NCI-H146 treated with DMSO at 0.1 percent for 48 hours (cell line): ENCODE measurements around the gene GALR2.
A peak's percentile ranks its signal among the peaks of the same experiment; 100 is the strongest.
"Not testable (repeated sequence)": the region's sequence is repeated elsewhere in the genome, so short reads cannot be mapped to it uniquely, and the experiment has no call there.

ENCODE experiments used
- DNase-seq: peaks from one replicate; lab custom pipeline; 2025; ENCODE audit not compliant: unreplicated experiment; lab: John Stamatoyannopoulos, UW

Gene GALR2

DNA sequence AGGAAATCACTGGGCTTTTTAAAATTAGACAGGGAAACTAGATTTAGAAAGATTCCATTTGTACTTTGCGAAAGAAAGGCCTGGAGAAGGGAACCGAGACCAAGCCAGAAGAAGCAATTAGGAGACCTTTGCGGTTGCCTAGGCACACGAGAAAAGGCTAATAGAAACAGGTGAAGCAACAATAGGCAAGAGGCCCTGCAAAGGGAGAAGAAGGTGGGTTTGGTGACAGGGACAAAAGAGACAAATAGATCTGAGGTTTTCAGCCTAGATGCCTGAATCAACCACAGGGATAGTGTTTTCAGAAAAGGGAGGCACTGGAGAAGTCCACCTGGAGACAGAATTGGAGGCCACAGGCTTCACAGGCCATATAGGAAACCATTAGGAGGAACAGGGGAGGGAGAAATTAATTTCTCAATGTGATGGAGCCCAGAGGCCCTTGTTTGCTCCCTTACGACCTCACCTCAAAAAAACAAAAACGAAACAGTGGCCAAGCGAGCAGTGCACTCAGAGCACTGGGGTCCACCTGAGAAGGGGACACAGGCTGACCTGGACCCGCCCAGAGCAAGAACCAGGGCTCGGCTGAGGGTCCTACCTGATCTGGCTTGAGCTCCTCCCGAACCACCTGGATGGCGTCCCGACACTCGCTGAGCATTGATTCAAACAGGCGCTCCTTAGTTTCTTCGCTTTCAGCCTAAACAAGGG, 24.6 kb upstream of the GALR2 start:
- DNase-seq: no peak

DNA sequence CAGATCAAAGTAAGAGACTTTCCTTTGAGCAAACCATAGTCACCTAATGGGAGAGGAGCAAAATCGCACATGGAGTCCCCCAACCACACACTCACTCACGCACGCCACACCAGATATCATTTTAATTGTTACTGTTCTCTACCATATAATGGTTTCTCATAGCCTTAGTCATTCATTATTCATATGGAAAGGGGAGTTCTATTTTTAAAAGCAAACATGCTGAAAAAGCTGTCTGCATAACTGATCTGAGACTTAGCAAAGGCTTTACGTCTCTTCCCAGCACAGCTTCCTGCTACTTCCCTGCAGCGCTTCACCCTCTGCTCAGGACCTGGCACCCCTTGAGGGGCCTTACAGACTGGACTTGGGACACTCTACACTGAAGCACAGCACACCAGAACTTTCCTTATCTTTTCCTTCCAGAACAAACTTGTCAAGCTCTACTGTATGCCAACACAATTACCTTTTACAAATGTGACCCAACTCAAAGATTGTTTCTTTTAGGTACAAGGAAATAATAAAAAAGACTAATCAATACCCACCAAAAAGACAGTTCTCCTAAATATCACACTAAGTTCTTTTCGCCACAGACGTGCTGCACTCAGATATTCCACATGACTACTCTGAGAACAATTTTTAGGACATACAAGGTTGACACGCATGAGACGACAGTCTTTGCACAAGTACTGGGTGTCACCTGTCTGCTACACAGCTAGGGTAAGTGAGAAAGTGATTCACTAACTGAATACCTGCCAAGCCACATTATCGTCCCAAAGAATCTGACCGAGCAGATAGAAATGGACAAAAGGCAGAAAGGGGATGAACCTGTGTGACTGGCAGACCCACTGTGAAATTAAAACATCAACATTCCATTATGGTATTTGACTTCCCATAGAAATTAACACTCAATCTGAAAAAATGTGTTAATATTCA, 23.8 kb upstream of the GALR2 start:
- no peak for DNase-seq

DNA sequence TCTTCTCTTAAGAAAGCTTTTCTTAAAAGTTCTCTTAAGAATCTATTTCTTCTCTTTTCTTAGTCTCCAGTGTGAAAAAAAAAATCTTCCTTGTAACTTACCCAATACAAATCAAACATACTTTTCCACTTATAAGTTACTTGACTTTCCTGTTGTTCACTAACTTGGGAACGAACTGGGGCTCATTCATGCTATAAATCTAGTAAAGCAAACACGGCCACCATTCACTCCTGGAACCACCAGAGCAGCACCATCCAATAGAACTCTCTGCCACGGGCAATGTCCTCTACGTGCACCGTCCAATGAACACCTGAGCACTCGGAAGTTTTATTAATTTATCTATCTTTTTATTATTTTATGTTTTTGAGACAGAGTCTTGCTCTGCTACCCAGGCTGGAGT, 23.0 kb upstream of the GALR2 start:
- DNase-seq: no peak

DNA sequence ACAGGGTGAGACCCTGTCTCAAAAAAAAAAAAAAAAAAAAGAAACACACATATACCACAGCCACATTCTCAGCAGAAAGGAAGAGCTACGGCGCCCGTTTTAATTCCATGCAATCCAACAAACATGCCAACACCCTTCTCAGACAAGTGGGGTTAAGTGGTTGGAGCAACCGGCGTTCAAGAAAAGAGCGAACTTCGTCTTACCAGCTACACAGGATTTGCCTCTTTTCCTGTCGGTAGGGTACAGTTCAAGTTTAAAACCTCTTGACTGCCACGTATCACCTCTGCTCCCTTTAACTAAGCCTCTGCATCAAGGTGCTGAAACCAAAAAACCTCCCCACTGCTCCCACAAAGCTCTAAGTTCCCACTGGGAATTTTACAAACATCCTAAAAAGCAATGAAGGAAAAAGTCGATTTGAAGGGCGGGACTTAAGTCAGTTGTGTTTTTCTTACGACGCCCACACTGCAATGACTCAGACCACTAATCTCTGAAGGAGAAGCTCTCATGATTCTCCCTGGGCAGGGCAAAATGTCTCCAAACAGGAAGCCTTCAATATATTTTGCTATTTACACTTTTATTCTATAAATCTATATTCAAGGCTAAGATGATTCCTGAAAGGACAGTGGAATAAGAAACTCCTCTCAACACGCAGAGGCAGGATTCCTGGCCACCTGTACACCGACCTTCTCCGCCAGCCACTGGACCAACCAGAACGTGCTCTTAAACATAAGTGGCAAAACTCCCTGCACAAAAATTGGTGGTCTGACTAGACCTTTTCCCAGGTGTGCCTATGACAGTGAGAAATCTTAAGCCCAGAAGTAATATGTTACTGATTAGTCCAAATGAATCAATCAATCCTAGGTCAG, 21.1 kb upstream of the GALR2 start:
- DNase-seq: no peak

DNA sequence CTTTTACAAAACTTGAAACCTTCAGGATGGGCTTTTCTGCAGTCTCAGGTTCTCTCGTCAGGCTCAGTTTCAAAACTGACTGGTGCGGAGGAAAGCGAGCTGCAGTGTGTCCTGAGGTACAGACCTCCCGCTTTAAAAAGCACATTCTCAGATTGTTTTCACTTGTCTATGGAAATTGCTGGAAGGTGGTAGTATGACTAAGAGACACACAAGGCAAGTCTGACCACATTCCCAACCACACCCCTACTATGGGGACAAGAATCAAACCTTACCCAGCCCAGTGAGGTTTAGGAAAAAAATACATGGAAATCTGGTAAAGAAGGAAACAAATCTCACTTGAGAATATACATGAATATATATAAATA, 20.5 kb upstream of the GALR2 start:
- no peak for DNase-seq

DNA sequence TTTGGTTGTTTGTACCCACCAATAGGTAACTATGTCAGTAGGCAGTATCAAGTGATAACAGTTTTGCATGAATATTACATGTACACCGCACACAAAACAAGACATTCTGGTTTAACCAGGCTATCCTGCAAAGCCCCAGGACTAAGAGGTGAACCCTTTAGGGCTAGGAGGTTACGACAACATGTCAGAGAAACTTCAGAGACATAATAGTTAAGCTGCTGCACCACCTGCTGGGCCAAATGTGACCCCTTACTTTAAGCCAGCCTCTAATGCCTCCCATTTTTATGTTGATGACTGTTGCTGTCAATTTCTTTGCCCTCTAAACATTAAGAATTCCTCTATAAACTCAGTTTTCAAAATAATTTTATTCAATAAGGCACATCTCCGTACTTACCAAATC, 17.7 kb upstream of the GALR2 start:
- no peak for DNase-seq

DNA sequence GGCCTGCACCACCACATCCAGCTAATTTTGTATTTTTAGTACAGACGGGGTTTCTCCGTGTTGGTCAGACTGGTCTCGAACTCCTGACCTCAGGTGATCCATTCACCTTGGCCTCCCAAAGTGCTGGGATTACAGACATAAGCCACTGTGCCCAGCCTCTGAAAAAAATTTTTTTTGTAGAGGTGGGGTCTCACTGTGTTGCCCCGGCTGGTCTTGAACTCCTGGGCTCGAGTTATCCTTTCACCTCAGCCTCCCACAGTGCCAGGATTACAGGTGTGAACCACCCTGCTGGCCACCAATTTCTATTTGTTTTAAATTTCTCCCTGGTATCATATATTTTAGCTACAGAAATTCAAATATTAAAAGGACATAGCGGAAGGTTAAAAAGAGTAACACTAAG, 16.3 kb upstream of the GALR2 start:
- not testable (repeated sequence) for DNase-seq

DNA sequence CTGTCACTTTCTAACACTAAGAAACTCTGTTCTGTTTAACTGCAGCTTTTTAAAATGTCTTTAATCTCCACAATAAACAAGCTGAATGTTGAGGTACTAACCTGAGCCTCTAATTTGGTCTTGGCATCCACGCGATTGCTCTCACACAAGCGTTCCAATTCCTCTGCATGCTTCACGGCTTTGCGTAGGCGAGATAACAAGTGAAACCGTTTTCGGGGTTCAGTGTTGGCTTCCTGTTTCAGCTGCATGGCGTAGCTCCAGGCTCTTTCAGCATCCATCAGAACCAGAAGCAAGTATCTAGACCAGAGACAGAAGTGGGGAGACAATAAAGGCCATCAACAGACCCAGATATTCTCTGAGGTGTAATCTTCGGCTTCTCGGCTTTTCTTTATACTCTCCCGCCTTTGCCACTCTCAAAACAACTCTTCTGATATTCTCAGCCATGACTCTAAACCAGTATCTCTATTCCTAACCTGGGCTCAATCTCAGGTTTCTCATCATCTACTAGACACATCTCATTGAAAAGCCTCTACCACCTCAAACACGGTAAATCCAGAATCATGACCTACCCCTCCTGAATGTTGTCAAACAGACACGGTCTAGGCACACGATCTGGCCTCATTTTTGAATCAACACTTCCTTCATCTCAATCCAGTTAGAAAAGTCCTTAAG, 10.6 kb upstream of the GALR2 start:
- no peak for DNase-seq

DNA sequence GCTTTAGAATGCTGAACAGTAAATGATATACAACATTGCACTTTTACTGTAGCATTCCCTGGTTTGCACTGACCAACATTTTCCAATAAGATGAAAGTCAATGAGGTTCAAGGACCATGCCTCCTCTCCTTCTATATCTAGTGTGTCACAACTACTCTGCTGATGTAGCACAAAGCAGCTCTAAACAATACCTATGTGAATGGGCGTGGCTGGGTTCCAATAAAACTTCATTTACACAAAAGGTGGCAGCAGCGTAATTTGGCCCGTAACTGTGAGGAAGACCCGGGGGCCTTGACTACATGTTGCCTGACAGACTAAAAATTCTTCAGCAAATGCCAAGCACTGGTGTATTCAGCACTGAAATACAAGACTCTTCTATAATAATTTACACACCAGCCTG, 8.8 kb upstream of the GALR2 start:
- DNase-seq: no peak

DNA sequence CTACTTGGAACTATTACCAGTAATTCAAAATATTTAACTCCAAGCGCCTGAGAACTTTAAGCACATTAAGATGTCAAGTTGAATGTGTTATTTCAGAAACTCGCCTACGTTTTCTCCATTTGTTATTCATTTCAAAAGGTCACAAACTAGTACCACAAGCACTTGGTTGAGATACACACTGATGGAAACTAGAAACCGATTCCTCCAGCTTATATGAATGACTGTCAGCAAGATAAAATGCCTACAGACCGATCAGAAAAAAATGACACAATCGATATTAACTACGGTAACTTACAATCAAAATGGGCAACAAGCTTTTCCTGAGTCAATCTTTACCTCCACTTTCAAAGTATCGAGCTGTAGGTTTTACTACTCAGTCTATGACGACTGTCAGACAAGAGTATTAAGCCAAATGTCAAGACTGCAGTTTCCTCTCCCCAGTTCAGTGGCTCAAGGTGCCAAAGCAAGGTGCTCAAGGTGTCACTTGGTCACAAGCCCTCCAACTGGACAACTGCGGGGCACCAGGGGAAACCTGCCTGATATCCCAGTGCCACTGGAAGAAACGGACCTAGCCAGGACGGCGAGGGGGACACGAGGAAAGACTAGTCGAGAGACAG, 2.9 kb upstream of the GALR2 start:
- no peak for DNase-seq

DNA sequence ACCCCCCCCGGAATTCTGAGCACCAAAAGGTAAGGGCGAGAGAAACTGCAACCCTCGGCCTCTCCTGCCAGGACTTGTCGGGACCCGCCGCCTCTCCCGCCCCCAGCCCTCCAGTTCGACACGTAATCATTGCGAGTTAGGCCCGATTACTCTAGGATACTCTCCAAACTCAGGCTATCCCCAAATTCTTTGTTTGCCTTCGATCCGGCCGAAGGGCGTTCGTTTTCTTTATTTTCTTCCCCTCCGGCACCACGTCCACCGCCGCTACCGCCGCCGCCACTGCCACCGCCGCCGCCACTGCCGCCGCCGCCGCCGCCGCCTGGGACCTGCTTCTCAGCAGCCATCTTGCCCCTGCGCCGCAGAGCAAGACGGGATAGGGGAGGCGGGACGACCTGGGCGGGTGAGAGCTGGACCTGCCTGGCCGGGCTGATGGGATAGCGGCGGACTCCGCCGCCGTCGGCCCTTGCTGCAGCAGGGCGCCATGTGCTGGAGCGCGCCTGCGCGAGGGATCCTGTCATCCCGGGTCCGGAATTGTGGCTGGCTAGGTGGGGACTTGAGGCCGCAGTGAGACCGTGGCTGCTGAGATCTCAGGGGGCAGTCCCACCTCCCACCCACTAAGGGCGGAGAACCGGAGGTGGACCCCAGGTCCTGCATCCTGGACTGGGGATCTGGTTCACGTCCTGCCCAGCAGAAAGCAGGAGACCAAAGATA, 2.3 kb upstream of the GALR2 start, which contains the start of gene SRP68:
Gene SRP68, minus strand, starts transcription at position 370 of the 711 bp plus-strand sequence. Its CDS starts 26 bp downstream, at position 344.
- peak; percentile 83 for DNase-seq

DNA sequence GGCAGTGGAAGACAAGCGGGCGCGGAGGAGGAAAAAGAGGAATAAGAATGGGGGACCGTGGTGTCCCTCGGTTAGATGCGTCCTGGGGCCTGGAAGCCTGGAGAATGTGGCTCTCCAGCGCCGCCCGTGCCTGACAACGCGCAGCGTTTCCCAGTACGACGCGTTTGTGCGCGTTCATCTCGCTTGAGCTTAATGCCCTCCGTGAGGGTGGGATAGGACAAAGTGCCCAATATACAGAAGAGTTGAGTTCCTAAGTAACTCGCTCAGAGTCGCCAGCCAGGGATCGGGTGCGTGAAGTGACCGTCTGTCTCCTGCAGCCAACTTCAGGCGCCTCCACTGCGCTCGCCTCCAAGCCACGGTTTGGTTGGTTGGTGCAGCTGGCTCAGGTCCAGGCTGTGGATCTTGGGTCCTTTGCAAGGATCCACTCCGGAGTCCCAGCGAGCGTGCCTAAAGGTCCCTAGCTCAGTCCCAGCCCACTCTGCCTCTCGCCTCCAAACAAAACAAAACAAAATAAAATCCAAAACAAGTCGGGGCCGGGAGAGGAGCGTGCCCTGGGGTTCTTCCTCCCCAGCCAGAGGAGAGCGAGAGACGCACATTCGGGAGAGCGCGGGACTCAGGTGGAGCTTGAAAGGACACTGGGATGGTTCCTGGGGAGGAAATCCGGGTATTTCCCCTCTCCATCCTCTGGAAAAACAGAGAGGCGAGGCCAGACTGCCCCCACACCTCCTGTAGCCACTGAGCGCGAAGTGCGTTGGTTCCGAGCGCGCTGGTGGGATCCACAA, 974 bp downstream of the GALR2 start:
- peak; percentile 12 for DNase-seq

DNA sequence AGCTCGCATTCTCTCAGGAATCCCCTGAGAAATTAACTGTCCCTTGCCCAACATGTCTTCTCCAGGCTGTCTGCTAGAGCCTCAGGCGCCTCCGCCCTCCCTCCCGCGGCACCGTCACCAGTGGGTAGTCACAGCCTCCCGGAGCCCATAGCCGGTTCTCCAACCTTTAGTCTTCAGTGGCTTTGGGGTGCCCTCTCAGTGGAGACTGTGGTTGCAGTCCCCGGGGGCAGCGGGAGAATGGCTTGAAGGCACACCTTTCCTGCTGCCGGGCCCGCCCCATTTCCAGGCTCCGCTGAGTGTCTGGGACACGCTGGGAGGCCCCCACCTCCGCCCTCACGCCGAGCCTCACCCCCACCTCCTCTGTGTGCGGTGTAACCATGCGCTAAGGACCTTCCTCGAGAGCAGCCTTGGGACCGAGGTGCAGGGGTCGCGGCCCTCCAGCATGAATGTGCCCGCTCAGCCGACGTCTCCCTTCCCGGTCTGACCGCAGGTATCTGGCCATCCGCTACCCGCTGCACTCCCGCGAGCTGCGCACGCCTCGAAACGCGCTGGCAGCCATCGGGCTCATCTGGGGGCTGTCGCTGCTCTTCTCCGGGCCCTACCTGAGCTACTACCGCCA, 1.7 kb downstream of the GALR2 start:
- no peak for DNase-seq

DNA sequence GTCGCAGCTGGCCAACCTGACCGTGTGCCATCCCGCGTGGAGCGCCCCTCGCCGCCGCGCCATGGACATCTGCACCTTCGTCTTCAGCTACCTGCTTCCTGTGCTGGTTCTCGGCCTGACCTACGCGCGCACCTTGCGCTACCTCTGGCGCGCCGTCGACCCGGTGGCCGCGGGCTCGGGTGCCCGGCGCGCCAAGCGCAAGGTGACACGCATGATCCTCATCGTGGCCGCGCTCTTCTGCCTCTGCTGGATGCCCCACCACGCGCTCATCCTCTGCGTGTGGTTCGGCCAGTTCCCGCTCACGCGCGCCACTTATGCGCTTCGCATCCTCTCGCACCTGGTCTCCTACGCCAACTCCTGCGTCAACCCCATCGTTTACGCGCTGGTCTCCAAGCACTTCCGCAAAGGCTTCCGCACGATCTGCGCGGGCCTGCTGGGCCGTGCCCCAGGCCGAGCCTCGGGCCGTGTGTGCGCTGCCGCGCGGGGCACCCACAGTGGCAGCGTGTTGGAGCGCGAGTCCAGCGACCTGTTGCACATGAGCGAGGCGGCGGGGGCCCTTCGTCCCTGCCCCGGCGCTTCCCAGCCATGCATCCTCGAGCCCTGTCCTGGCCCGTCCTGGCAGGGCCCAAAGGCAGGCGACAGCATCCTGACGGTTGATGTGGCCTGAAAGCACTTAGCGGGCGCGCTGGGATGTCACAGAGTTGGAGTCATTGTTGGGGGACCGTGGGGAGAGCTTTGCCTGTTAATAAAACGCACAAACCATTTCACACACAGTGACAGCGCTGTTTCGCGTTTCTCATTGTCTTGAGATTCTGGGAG, 2.4 kb downstream of the GALR2 start:
- no peak for DNase-seq

DNA sequence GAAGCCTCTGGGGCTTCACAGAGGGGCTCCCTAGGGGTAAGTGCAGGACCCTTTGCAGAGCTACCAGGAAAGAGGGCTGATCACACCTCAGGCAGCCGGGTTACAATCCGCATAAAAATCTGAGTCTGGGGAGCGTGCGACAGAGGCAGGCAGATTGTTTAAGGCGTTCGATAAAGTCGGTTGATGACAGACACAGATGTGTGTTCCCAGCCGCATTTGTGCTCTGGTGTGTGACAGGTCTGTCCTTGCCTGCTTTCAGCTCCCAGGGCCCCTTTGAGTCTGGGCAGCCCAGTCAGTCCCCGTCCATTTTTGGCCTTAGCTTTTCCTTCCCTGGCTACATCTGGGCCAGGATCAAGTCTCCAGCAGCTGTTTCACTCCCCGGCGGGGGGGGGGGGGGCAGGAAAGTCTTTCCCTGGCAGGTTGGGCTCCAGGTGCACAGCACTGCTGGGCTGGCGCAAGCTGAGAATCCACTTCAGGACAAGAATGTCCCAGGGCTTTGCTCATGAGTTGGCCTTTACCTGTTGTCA, 3.1 kb downstream of the GALR2 start:
- no peak for DNase-seq

DNA sequence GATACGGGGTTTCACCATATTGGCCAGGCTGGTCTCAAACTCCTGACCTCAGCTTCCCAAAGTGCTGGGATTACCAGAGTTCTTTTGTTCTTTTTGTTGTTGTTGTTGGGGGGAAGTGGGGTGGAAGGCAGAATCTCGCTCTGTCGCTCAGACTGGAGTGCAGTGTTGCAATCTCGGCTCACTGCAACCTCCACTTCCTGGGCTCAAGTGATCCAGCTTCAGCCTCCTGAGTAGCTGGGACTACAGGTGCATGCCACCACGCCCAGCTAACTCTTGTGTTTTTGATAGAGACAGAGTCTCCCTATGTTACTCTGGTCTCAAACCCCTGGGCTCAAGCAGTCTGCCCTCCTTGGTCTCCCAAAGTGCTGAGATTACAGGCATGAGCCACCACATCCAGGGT, 3.8 kb downstream of the GALR2 start:
- not testable (repeated sequence) for DNase-seq

DNA sequence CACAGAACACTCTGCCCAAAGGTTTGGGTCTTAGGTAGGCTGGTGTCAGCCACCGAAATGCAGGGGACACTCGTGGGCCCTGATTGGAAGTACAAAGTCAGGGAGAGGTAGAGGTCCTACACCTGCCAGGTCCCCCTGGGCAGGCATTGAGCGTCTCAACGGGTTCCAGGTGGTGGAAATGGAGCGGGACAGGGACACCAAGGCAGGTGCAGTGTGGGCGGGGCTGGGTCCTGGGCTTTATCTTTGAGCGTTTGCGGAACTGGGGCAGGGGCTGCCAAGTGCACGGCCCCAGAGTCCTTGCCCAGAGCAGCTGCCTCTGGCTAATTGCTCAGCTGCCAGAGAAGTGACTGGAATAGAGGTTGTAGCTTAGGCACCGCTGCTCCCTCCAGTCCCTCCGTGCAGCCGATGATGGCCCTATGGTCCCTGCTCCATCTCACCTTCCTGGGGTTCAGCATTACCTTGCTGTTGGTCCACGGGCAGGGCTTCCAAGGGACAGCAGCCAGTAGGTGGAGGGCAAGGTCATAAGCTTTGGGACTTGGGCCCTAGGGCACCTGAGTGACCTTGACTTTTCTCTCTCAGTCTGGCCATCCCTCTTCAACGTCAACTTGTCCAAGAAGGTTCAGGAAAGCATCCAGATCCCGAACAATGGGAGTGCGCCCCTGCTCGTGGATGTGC, 4.4 kb downstream of the GALR2 start, which contains the start of gene ZACN:
Gene ZACN, plus strand, starts transcription at position 323 of the 675 bp plus-strand sequence. Its CDS starts 83 bp downstream, at position 406.
- DNase-seq: peak; percentile 11
